Measurements from ENCODE around the gene CCL1.
"Not testable (repeated sequence)": the region's sequence is repeated elsewhere in the genome, so short reads cannot be mapped to it uniquely, and the experiment has no call there.

CCL1 gene

DNA sequence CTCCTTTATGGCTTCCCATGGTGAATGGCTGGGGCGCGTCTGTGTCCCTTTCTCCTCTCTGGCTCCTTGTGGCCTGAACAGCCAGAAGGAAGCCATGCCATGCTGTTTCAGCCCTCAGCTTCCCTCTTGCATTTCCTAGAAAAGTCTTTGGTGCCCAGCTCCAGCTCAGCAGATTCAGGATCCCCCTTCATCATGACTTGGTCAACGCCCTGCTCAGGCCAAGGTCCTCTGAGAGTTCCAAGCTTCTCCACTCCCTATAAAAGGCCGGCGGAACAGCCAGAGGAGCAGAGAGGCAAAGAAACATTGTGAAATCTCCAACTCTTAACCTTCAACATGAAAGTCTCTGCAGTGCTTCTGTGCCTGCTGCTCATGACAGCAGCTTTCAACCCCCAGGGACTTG, 6.8 kb downstream of the CCL1 start, which contains the start of gene CCL13:
Gene CCL13, plus strand, starts transcription at position 287 of the 400 bp plus-strand sequence. Its CDS starts 47 bp downstream, at position 334.
- no peak for DNase-seq

GRCh38 chr17:34354637-34355036, 8.4 kb downstream of the CCL1 start:
- no peak for DNase-seq

DNA sequence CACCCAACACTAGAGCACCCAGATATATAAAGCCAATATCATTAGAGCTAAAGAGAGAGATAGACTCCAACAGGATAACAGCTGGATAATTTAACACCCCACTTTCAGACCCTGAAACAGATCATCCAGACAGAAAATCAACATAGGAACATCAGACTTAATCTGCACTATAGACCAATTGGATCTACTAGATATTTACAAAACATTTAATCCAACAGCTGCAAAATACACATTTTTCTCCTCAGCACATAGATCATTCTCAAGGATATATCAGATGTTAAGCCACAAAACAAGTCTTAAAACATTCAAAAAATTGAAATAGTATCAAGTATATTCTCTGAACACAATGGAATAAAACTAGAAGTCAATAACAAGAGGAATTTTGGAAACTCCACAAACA, 10.8 kb downstream of the CCL1 start:
- DNase-seq: no peak

GRCh38 chr17:34351096-34351495, 11.9 kb downstream of the CCL1 start:
- no peak for DNase-seq

DNA sequence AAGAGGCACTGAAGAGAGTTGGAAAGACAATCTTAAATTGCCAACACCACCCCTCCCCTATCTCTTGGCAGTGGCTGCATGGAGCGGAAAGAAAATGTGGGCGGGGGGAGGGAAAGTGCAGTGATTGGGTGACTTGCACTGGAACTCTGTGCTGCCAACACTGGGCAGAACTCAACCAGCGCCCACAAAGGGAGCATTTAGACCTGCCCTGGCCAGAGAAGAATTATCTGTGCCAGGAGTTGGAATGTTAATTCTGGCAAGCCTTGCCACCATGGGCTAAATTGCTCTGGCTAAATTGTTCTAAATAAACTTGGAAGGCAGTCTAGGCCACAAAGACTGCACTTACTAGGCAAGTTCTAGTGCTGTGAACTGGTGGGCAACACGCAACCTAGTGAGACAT, 13.3 kb downstream of the CCL1 start:
- DNase-seq: no peak

DNA sequence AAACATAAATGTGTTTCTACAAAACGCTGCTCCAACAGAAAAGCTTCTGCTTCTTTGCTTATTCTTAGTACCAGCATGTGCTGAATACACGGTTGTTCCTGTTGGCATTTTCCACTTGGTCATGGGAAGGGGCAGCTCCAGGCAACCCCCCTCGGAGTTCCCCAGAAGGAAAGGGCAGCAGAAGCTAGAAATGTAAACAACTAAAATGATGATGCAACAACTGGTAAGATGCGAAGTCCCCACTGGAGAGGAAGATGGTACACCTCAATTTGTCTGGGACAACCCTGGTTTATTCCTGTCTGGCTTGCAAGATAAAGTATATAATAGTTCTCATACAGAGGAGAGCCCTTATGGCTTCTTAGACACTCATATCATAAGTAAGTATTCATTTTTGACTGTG, 16.0 kb downstream of the CCL1 start:
- no peak for DNase-seq

GRCh38 chr17:34341916-34342315, 21.1 kb downstream of the CCL1 start:
- no peak for DNase-seq

DNA sequence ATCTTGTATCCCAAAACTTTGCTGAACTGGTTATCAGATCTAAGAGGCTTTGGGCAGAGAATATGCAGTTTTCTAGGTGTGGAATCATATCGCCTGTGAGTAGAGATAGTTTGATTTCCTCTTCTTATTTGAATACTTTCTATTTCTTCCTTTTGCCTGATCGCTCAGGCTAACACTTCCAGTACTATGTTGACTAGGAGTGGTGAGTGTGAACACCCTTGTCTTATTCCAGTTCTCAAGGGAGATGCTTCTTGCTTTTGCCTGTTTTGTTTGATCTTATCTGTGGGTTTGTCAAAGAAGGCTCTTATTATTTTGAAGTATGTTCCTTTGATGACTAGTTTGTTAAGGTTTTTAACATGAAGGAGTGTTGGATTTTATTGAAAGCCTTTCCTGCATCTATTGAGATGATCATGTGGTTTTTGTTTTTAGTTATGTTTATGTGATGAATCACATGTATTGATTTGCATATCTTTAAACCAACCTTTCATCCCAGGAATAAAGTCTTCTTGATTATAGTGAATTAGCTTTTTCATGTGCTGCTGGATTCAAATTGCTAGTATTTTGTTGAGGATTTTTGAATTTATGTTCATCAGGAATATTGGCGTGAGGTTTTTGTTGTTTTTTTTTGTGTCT, 23.8 kb downstream of the CCL1 start:
- DNase-seq: no peak

DNA sequence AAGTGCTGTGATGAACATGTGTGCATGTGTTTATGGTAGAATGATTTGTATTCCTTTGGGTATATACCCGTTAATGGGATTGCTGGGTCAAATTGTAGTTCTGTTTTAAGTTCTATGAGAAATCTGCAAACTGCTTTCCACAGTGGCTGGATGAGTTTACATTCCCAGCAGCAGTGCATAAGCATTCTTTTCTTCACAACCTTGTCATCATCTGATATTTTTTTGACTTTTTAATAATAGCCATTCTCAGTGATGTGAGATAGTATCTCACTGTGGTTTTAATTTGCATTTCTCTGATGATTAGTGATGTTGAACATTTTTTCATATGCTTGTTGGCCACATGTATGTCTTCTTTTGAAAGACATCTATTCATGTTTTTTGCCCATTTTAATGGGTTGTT, 25.3 kb downstream of the CCL1 start:
- no peak for DNase-seq

DNA sequence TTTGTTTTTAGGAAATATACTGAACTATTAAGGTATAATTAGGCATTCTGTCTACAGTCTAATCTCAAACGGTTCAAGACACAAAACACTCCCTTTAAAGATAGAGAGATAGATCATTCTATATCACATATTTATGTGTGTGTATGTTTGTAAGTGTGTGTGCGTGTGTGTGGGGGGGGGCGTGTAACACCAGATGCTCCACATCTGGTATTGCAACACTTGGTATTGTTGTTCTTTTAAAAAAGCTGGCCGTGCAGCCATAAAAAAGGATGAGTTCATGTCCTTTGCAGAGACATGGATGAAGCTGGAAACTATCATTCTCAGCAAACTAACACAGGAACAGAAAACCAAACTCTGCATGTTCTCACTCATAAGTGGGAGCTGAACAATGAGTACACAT, 35.5 kb downstream of the CCL1 start:
- not testable (repeated sequence) for DNase-seq

DNA sequence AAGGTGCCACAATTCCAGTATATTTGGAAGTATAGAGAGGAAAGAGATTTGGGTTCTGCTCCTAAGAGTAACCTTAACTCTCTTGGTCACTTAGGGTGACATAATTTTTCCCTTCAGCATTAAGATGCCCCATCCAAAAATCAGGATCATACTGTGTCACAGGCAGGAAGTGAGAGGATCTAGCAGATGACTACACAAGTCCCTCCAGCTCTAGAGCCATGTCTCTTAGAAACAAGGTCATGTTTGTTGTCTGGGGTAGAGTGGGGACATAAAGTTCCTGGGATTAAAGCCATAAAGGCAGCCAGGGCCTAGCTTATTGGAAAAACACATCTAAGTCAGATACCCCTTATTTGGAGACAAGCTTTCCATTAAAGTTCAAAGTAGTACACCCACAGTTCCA, 41.1 kb downstream of the CCL1 start:
- no peak for DNase-seq

DNA sequence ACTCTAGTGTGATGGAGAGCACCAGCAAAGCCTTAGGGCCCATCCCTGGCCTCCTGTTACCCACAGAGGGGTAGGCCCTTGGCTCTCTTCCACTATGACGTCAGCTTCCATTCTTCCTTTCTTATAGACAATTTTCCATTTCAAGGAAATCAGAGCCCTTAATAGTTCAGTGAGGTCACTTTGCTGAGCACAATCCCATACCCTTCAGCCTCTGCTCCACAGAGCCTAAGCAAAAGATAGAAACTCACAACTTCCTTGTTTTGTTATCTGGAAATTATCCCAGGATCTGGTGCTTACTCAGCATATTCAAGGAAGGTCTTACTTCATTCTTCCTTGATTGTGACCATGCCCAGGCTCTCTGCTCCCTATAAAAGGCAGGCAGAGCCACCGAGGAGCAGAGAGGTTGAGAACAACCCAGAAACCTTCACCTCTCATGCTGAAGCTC, 44.0 kb downstream of the CCL1 start, which contains the start of gene CCL8:
Gene CCL8, plus strand, starts transcription at position 397 of the 445 bp plus-strand sequence. CDS start 67 bp downstream, outside the sequence.
- DNase-seq: no peak

GRCh38 chr17:34318474-34318873, 44.6 kb downstream of the CCL1 start:
- no peak for DNase-seq

GRCh38 chr17:34314279-34314678, 48.8 kb downstream of the CCL1 start:
- DNase-seq: no peak

- DNase-seq: no peak
Observed at GRCh38 chr17:34313164-34313563, 49.9 kb downstream of the CCL1 start.

- no peak for DNase-seq
Observed at GRCh38 chr17:34312080-34312479, 51.0 kb downstream of the CCL1 start.

DNA sequence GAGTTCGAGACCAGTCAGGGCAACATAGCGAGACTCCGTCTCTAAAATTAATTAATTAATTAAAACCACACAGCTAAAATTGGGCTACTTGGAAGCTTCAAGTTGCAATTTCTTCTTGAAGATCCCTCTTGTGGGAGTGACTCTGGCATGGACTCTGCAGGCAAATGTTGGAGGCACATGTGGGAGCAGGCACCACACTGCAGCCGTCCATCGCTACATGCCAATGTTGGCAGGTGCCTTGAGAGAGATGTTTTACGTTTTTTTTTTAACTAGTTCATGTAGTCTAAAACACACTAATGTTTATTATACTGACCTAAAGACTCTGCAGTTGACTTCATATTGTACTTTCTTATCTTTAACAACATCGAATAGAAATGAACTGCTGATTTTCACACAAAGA, 51.7 kb downstream of the CCL1 start:
- DNase-seq: no peak
